Cardiac muscle cell (in vitro differentiated cells and primary cell): Measurements from ENCODE around the gene FAM25C. TPM values are rescaled to one million over a fixed set of nuclear protein-coding genes. Genes with fewer than 3 reads are reported as not detected.
"Not testable (repeated sequence)": the region's sequence is repeated elsewhere in the genome, so short reads cannot be mapped to it uniquely, and the experiment has no call there.

Experiments
- DNase-seq, 2 donors: peaks; one replicate each; pipeline versions ENCODE4 v3.0.0 to v3.0.0-alpha.2; 2010 to 2017; ENCODE audit warnings: low read depth in 1 of 2, low spot score in 1 of 2
- H3K27ac ChIP-seq: fragments of 200-600 bp; sonication (generic); 2 replicates; pipeline ENCODE4 v1.5.1; 2016
- H3K27me3 ChIP-seq: fragments of 200-600 bp; sonication (generic); 2 replicates; pipeline ENCODE4 v1.6.0; 2016; ENCODE audit warnings: control low read depth
- H3K36me3 ChIP-seq: fragments of 200-600 bp; sonication (generic); 2 replicates; pipeline ENCODE4 v1.5.1; 2016; ENCODE audit warnings: control low read depth
- H3K4me1 ChIP-seq: fragments of 200-600 bp; sonication (generic); 2 replicates; pipeline ENCODE4 v1.8.1; 2017; ENCODE audit warnings: low read depth, mild to moderate bottlenecking, mixed run types
- H3K4me3 ChIP-seq: fragments of 200-600 bp; sonication (generic); 2 replicates; pipeline ENCODE4 v1.5.1; 2016; ENCODE audit warnings: mild to moderate bottlenecking
- H3K9me3 ChIP-seq: fragments of 200-600 bp; sonication (generic); 2 replicates; pipeline ENCODE4 v1.5.1; 2017; ENCODE audit warnings: low read depth, mild to moderate bottlenecking, control low read depth
- polyA plus RNA-seq: library from polyadenylated mRNA; unstranded; fragments of >200 nt; fragmentation: Nextera tagmentation; extraction: Ambion mirVana; gene quantifications from 2 replicates; pipeline ENCODE4 v1.2.1, GENCODE V29; 2016
- total RNA-seq: library from RNA; depleted of rRNA; stranded (reverse); fragments of >200 nt; gene quantifications from 2 replicates; pipeline ENCODE4 v1.2.3, GENCODE V29; 2016

Gene FAM25C
- total RNA-seq (not detected in 2 replicates), polyA plus RNA-seq (not detected in 2 replicates)

GRCh38 chr10:47999691-48000090 is at the start of gene FAM25C:
Gene FAM25C, minus strand, starts transcription at chr10:47999791. Its CDS starts 26 bp downstream, at chr10:47999765.
- DNase-seq, H3K4me3 ChIP-seq, H3K4me1 ChIP-seq, H3K9me3 ChIP-seq, H3K36me3 ChIP-seq, H3K27ac ChIP-seq, H3K27me3 ChIP-seq: not testable (repeated sequence)

- not testable (repeated sequence) for DNase-seq, H3K9me3 ChIP-seq, H3K4me1 ChIP-seq, H3K4me3 ChIP-seq, H3K36me3 ChIP-seq, H3K27me3 ChIP-seq, H3K27ac ChIP-seq
Measured at GRCh38 chr10:48044557-48044956, 45.0 kb upstream of the FAM25C start.

- not testable (repeated sequence) for H3K27ac ChIP-seq, DNase-seq, H3K36me3 ChIP-seq, H3K27me3 ChIP-seq, H3K4me3 ChIP-seq, H3K4me1 ChIP-seq, H3K9me3 ChIP-seq
Measured at GRCh38 chr10:48031390-48031789, 31.8 kb upstream of the FAM25C start.

GRCh38 chr10:48002306-48002705 is 2.7 kb upstream of the FAM25C start:
- H3K36me3 ChIP-seq, H3K27me3 ChIP-seq, H3K27ac ChIP-seq, H3K4me1 ChIP-seq, H3K4me3 ChIP-seq, DNase-seq, H3K9me3 ChIP-seq: not testable (repeated sequence)

- DNase-seq: peak in 1 of 2 donors; percentile 52
- H3K27me3 ChIP-seq: not testable (repeated sequence)
Measured at GRCh38 chr10:47994045-47994444, 5.5 kb downstream of the FAM25C start.

GRCh38 chr10:47992560-47992959 is 7.0 kb downstream of the FAM25C start:
- not testable (repeated sequence) for H3K27ac ChIP-seq, H3K36me3 ChIP-seq, H3K4me1 ChIP-seq, H3K9me3 ChIP-seq, H3K27me3 ChIP-seq, DNase-seq, H3K4me3 ChIP-seq

More at GRCh38 chr10:47994045-47994444, 5.5 kb downstream of the FAM25C start:
- not testable (repeated sequence) for H3K27ac ChIP-seq, H3K4me3 ChIP-seq, H3K36me3 ChIP-seq, H3K4me1 ChIP-seq, H3K9me3 ChIP-seq

GRCh38 chr10:47991706-47992105 is 7.9 kb downstream of the FAM25C start:
- not testable (repeated sequence) for H3K4me1 ChIP-seq, H3K27ac ChIP-seq, H3K4me3 ChIP-seq, H3K9me3 ChIP-seq, H3K27me3 ChIP-seq, H3K36me3 ChIP-seq
- peak in 1 of 2 donors; percentile 28 for DNase-seq

GRCh38 chr10:47990097-47990496 is 9.5 kb downstream of the FAM25C start:
- H3K4me3 ChIP-seq, H3K27me3 ChIP-seq, H3K27ac ChIP-seq, DNase-seq, H3K9me3 ChIP-seq, H3K36me3 ChIP-seq, H3K4me1 ChIP-seq: not testable (repeated sequence)

- not testable (repeated sequence) for H3K4me3 ChIP-seq, H3K4me1 ChIP-seq, H3K27ac ChIP-seq, H3K27me3 ChIP-seq, DNase-seq, H3K36me3 ChIP-seq, H3K9me3 ChIP-seq
Measured at GRCh38 chr10:47989542-47989950, 10.0 kb downstream of the FAM25C start.

GRCh38 chr10:47988718-47989541 is 10.7 kb downstream of the FAM25C start:
- H3K9me3 ChIP-seq, H3K4me3 ChIP-seq, H3K36me3 ChIP-seq, H3K27ac ChIP-seq, H3K27me3 ChIP-seq, H3K4me1 ChIP-seq: not testable (repeated sequence)
- peak in 1 of 2 donors; percentile 3 for DNase-seq

GRCh38 chr10:47987952-47988351 is 11.6 kb downstream of the FAM25C start:
- H3K4me3 ChIP-seq, DNase-seq, H3K36me3 ChIP-seq, H3K27me3 ChIP-seq, H3K9me3 ChIP-seq, H3K27ac ChIP-seq, H3K4me1 ChIP-seq: not testable (repeated sequence)

- not testable (repeated sequence) for H3K9me3 ChIP-seq, H3K4me3 ChIP-seq, H3K27me3 ChIP-seq, H3K27ac ChIP-seq, DNase-seq, H3K4me1 ChIP-seq, H3K36me3 ChIP-seq
Measured at GRCh38 chr10:47986413-47987230, 13.0 kb downstream of the FAM25C start.

- not testable (repeated sequence) for H3K4me3 ChIP-seq, H3K27me3 ChIP-seq, H3K4me1 ChIP-seq, H3K36me3 ChIP-seq, H3K9me3 ChIP-seq, DNase-seq, H3K27ac ChIP-seq
Measured at GRCh38 chr10:47975409-47975808, 24.2 kb downstream of the FAM25C start.

- H3K4me1 ChIP-seq, H3K36me3 ChIP-seq, H3K4me3 ChIP-seq, H3K9me3 ChIP-seq, H3K27me3 ChIP-seq, H3K27ac ChIP-seq, DNase-seq: not testable (repeated sequence)
Measured at GRCh38 chr10:47973131-47973530, 26.5 kb downstream of the FAM25C start.
